Motor neuron (in vitro differentiated cells): Measurements from ENCODE around the gene ERC1. TPM values are rescaled to one million over a fixed set of nuclear protein-coding genes. Genes with fewer than 3 reads are reported as not detected.
A peak's percentile ranks its signal among the peaks of the same experiment; 100 is the strongest.

Source experiments
- ATAC-seq, 8 experiments: fragments of 200-7000 bp; cut with Tn5 transposase; replicated peaks in 6 of 8; 2 replicates each; pipeline ENCODE4 v1.8.0; 2021; ENCODE audit warnings: mild to moderate bottlenecking in 8 of 8, moderate library complexity in 8 of 8
- H3K27ac ChIP-seq, 2 donors: fragments of 250-450 bp; sonication (Bioruptor Pico); 2 replicates each; pipeline ENCODE4 v1.9.0; 2021; ENCODE audit warnings: antibody characterized with exemption in 2 of 2, mild to moderate bottlenecking in 2 of 2, moderate library complexity in 1 of 2
- H3K4me1 ChIP-seq, 2 donors: fragments of 250-450 bp; sonication (Bioruptor Pico); replicated peaks in 1 of 2; 2 replicates each; pipeline ENCODE4 v1.6.1; 2021; ENCODE audit warnings: antibody characterized with exemption in 2 of 2, mild to moderate bottlenecking in 2 of 2, moderate library complexity in 1 of 2
- H3K4me3 ChIP-seq, 5 donors: fragments of 250-450 bp; sonication (Bioruptor Pico); 2 replicates each; pipeline ENCODE4 v1.9.0; 2021; ENCODE audit warnings: antibody characterized with exemption in 5 of 5, mild to moderate bottlenecking in 5 of 5, moderate library complexity in 4 of 5
- WGBS, 10 experiments: fragments of 450-650 bp; shearing (Covaris generic); methylation state at CpG; one replicate each; pipeline ENCODE4 v1.0.0; 2022; 5-methylcytosine and 5-hydroxymethylcytosine counted together
- in situ Hi-C, 9 experiments: fragments of 400-800 bp; cut with MboI; loops; one replicate each; pipeline ENCODE4 v1.15.0; 2021; ENCODE audit warnings: low sequenced_read_pairs in 9 of 9, low pct_unique_long_range_greater_than_20kb in 2 of 9; ENCODE audit not compliant: unreplicated experiment in 9 of 9
- total RNA-seq, 8 experiments: library from RNA; unstranded; fragments of 300-600 nt; gene quantifications; 2 replicates each; pipeline versions ENCODE4 v1.2.3 to v1.2.4, GENCODE V29; 2022

ERC1 gene
- total RNA-seq, 8 experiments from 2014 or later, result 15.1 to 53.8 (median 34.6) TPM

DNA sequence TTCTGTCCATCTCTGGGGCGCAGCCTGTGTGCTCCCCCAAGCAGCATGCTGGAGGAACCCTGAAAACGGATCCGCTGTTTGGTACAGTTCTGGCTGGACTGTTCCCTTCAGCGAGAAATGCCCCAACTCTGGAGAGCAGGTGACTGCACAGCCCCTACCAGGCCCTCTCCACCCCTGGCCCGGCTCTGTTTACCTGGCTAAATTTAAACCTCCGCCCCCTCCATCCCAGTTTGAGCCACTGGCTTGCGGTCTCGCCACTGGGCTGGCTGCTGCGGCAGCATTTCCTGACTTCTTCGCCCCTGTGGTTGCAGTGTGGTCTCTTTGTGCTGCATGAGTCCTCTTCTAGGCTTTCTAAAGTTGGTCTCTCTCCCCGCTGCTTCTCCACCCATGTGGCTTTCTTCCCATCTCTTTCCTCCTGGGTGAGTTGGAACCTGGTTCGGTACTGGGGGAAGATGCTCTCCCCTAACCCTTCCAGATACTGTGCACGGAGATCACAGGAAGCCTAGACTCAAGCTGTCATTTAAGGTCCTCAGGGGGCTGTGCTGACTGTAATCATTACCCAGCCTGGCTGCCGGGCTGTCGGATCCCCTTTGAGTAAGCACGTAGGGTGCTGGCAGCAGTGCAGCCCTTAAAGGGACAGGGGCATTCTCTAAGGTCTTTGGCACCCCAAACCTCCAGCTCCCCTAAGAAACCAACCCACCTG is 542.7 kb downstream of the ERC1 start:
- 20 to 93% (median 49%) methylated on average over 2 to 7 of the region's 16 CpGs; no CpG with 5 or more reads in 5 of the 10 experiments for WGBS, 10 experiments
- peak overlapping the region in 2 of 5 donors; percentile 1 to 5 for H3K4me3 ChIP-seq
- ATAC-seq, result peak in 6 of 8 experiments; percentile 2 to 58 (median 48)

DNA sequence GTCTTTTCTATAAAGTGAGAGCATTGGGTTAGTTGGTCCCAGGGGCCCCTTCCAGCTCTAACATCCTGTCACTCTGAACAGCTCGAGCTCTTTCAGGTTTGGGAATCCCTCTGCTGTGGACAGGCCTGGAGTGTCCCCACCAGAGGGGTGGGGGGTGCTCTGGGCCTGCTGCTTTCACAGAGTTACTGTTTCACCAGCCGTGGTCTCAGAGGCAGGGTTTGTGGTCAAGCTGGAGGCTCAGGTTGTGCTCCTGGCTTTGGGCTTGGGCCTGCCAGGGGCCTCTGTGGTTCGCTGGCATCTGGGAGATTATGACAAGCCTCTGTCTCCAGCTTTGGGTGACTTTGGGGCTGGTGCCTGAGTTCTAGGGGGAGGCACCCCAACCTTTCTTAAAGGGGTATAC is 543.7 kb downstream of the ERC1 start:
- ATAC-seq, result no peak
- no peak overlapping the region for H3K4me3 ChIP-seq
- in situ Hi-C loops, result no loop called here
- 57 to 80% (median 75%) methylated on average over 1 to 2 of the region's 3 CpGs; no CpG with 5 or more reads in 6 of the 10 experiments for WGBS, 10 experiments
- H3K27ac ChIP-seq, result no peak overlapping the region
- H3K4me1 ChIP-seq, result peaks cover 30% of the 10 kb centered on the region in 2 donors

More for the DNA sequence above, 542.7 kb downstream of the ERC1 start:
- Histone ChIP-seq H3K4me1 (peaks cover 30 to 37% of the 10 kb centered on the region in 2 donors), H3K27ac (no peak overlapping the region)
- in situ Hi-C loops, result no loop called here

DNA sequence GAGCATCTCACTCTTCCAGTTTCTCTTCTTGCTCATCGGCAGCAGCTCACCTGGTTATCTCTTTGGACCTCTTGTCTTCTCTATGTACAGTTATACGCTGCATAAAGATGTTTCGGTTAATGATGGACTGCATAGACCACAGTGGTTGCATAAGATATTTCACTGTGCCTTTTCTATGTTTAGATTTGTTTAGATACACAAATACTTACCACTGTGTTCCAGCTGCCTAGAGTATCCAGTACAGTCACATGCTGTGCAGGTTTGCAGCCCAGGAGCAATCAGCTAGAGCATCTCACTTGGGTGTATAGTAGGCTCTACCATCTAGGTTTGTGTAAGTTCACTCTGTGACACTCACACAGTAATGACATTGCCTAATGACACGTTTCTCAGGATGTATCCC is 545.8 kb downstream of the ERC1 start:
- no peak overlapping the region for H3K4me3 ChIP-seq
- H3K4me1 ChIP-seq, result peaks cover 26 to 28% of the 10 kb centered on the region in 2 donors
- WGBS, 10 experiments, result 80 to 100% (median 90%) methylated on average over 1 to 3 of the region's 4 CpGs; no CpG with 5 or more reads in 3 of the 10 experiments
- H3K27ac ChIP-seq, result no peak overlapping the region
- in situ Hi-C loops, result no loop called here
- no peak for ATAC-seq

DNA sequence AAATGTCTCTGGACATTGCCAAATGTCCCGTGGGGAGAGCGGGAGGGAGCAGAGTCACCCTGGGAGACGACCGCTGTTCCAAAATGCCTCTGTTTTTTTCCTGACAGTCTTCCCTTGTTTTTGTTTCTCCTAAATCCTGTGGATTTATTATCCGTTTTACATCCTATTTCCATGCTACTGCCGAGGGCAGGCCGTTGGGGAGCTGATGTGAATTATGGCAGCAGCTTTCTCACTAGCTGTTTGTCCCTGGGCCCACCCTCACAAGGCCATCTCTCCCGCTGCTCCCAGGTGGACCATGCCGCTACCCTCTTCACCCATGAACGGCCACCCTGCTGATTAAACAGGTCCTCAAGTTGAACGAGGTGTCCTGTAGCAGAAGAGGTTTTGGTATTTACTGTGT is 548.1 kb downstream of the ERC1 start:
- no peak overlapping the region for H3K4me3 ChIP-seq
- in situ Hi-C loops, result no loop called here
- no peak for ATAC-seq
- no peak overlapping the region for H3K27ac ChIP-seq
- H3K4me1 ChIP-seq, result peaks cover 4 to 6% of the 10 kb centered on the region in 2 donors
- WGBS, 10 experiments, result 73 to 94% (median 80%) methylated on average over 1 to 8 of the region's 11 CpGs; no CpG with 5 or more reads in 2 of the 10 experiments

- ATAC-seq, result no peak
- WGBS, 10 experiments, result 67 to 100% (median 85%) methylated on average over 1 to 6 of the region's 6 CpGs; no CpG with 5 or more reads in 6 of the 10 experiments
- in situ Hi-C loops, result no loop called here
- Histone ChIP-seq H3K27ac (no peak overlapping the region), H3K4me1 (no peaks in the 10 kb centered on the region), H3K4me3 (no peak overlapping the region)
Observed at GRCh38 chr12:1540690-1541089, 549.7 kb downstream of the ERC1 start.

DNA sequence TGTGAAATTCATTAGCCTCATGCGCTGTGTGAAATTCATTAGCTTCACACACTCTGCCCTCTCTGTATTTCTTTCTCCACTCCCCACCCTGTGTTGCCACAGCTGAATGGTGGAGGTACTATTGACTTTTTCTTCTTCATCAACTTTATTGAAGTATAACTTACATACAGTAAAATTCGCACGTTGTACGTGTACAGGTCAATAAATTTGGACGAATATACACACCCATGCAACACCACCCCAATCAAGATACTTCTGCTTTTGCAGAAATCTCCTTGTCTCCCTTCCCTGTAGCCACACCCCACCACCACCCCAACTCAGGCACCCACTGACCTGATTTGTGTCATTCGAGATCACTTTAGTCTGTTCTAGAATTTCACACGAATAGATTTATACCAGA is 551.6 kb downstream of the ERC1 start:
- WGBS, 10 experiments, result 80 to 100% (median 94%) methylated on average over 1 to 7 of the region's 7 CpGs; no CpG with 5 or more reads in 3 of the 10 experiments
- ATAC-seq, result no peak
- H3K4me3 ChIP-seq, result no peak overlapping the region
- no peaks in the 10 kb centered on the region for H3K4me1 ChIP-seq
- H3K27ac ChIP-seq, result no peak overlapping the region
- in situ Hi-C loops, result no loop called here

- no peak overlapping the region for H3K4me3 ChIP-seq
- in situ Hi-C loops, result no loop called here
- 0 to 94% (median 58%) methylated on average over 1 to 7 of the region's 7 CpGs; no CpG with 5 or more reads in 2 of the 10 experiments for WGBS, 10 experiments
- no peak overlapping the region for H3K27ac ChIP-seq
- peak in 2 of 8 experiments; percentile 23 to 55 for ATAC-seq
- H3K4me1 ChIP-seq, result no peaks in the 10 kb centered on the region
Observed at GRCh38 chr12:1544996-1545700, 554.1 kb downstream of the ERC1 start.

Other genes starting within 250 kb of the ERC1 start
- gene WNK1, start 238.6 kb upstream of the ERC1 start, total RNA-seq, result 100 to 1,000 TPM in 3 of 8 experiments, 10 to 100 TPM in 5; 40.8 to 124 (median 69.9) TPM
- gene RAD52, start 41.5 kb upstream of the ERC1 start, total RNA-seq, result 10 to 100 TPM in 7 of 8 experiments, 1 to 10 TPM in 1; 9.0 to 31.4 (median 15.1) TPM